Coronary artery (tissue), 2 donors: Measurements from ENCODE around the gene ZSCAN16.

Experiments
- DNase-seq: peaks from one replicate; pipeline ENCODE4 v3.0.0-alpha.2; 2017; ENCODE audit warnings: low spot score
- H3K27ac ChIP-seq, 2 donors: fragments of 200-600 bp; sonication (generic); one replicate each; pipeline ENCODE4 v1.5.1; 2016 to 2019
- H3K4me3 ChIP-seq: fragments of 200-600 bp; sonication (generic); 2 replicates; pipeline ENCODE4 v1.5.1; 2016; ENCODE audit warnings: mild to moderate bottlenecking, moderate library complexity
- CTCF ChIP-seq: fragments of 200-600 bp; sonication (generic); IDR thresholded peaks from one replicate; pipeline ENCODE4 v1.5.1; 2019; ENCODE audit warnings: antibody characterized with exemption

Gene ZSCAN16

GRCh38 chr6:28140616-28141015 is 16.2 kb downstream of the ZSCAN16 start:
- Histone ChIP-seq H3K27ac (no peak overlapping the region), H3K4me3 (no peak overlapping the region)
- no peak for DNase-seq
- TF ChIP-seq CTCF: no peak

- TF ChIP-seq CTCF: no peak
Measured at GRCh38 chr6:28141500-28142329, 17.3 kb downstream of the ZSCAN16 start, which contains the start of gene ZKSCAN8. TSS of gene ZKSCAN8 (plus strand) at chr6:28141883. CDS start at chr6:28148408, 6,525 bp downstream.

GRCh38 chr6:28142446-28142845 is 18.0 kb downstream of the ZSCAN16 start:
- TF ChIP-seq CTCF: no peak
- H3K4me3 ChIP-seq: peak overlapping the region; percentile 96
- H3K27ac ChIP-seq: peak overlapping the region in 1 of 2 donors; percentile 65
- no peak for DNase-seq

More at GRCh38 chr6:28141500-28142329, 17.3 kb downstream of the ZSCAN16 start, which contains the start of gene ZKSCAN8:
- H3K27ac ChIP-seq: peak within 1 kb of the TSS; percentile 65 to 92
- peak; percentile 87 for DNase-seq
- H3K4me3 ChIP-seq: peak within 1 kb of the TSS; percentile 96

- TF ChIP-seq CTCF: no peak
- H3K27ac ChIP-seq: no peak overlapping the region
- no peak overlapping the region for H3K4me3 ChIP-seq
- no peak for DNase-seq
Measured at GRCh38 chr6:28145231-28145630, 20.8 kb downstream of the ZSCAN16 start.

GRCh38 chr6:28152531-28152930 is 28.1 kb downstream of the ZSCAN16 start:
- no peak for TF ChIP-seq CTCF
- Histone ChIP-seq H3K27ac (no peak overlapping the region), H3K4me3 (no peak overlapping the region)
- DNase-seq: no peak

GRCh38 chr6:28153546-28153945 is 29.1 kb downstream of the ZSCAN16 start:
- DNase-seq: no peak
- Histone ChIP-seq H3K4me3 (no peak overlapping the region), H3K27ac (no peak overlapping the region)
- TF ChIP-seq CTCF: no peak

- Histone ChIP-seq H3K27ac (no peak overlapping the region), H3K4me3 (no peak overlapping the region)
- no peak for DNase-seq
- TF ChIP-seq CTCF: no peak
Measured at GRCh38 chr6:28154357-28154756, 29.9 kb downstream of the ZSCAN16 start.
